ENCODE measurements around the gene REXO5. TPM values are rescaled to one million over a fixed set of nuclear protein-coding genes. Genes with fewer than 3 reads are reported as not detected.

Gene REXO5
- total and polyA plus RNA-seq, 9 of the 15 experiments (the other 6 are each of a cell fraction or from before 2014, with no cell fraction given): 10.5 to 45.1 (median 25.4) TPM

GRCh38 chr16:20774703-20775362, 31.5 kb upstream of the REXO5 start (continued):
- TF ChIP-seq ETV5 (CRISPR knock-in tag; IDR thresholded peaks at IDR 0.05; ENCODE audit: low read depth) (peak; percentile 51; the same call in 1 of the 2 replicates), CTCF (IDR thresholded peaks at IDR 0.05 in 2 of 3, conservative IDR thresholded peaks at IDR 0.05 in 1 of 3; ENCODE audit: insufficient read depth in 2 of 3, low read depth in 1 of 3, low read length in 3 of 3) (peak; percentile 66 to 76 (median 67)), REST (IDR thresholded peaks at IDR 0.05; ENCODE audit: borderline replicate concordance) (peak; percentile 15; the same call in 1 of the 2 replicates), REST (CRISPR knock-in tag; IDR thresholded peaks at IDR 0.05; ENCODE audit: low read depth) (no peak), SMC3 (conservative IDR thresholded peaks at IDR 0.05; ENCODE audit: insufficient read depth, low read depth, low read length) (peak; percentile 35; the same call in 1 of the 2 replicates)
